Activated CD8-positive, alpha-beta memory T cell treated with anti-CD3 and anti-CD28 coated beads for 4 hours (primary cell): ENCODE data around the gene TADA1.
"Not testable (repeated sequence)": the region's sequence is repeated elsewhere in the genome, so short reads cannot be mapped to it uniquely, and the experiment has no call there.

ENCODE experiments used
- DNase-seq, 2 donors: peaks; one replicate each; pipeline ENCODE4 v3.0.0-alpha.2; 2020; ENCODE audit warnings: low read depth in 2 of 2

The TADA1 gene

GRCh38 chr1:166889776-166890175 lies 13.7 kb upstream of the TADA1 start:
- no peak for DNase-seq

- DNase-seq, result no peak
Measured at GRCh38 chr1:166888373-166889111, 12.5 kb upstream of the TADA1 start.

DNA sequence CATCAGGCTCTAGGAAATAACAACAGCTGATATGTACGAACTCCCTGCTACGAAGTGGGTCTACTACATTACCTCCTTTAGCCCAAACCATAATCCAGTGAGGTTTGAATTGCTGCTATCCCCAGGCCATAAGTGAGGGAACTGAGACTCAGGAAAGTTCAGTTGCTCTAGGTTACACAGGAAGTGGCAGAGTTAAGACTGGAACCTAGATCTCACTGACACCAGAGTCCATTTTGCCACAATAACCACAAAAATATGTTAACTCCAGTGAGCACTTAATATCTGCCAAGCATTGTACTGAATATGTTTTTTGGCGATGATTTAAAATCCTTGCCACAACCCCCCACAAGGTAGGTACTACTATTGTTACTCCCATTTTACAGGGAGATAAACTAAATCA lies 8.9 kb upstream of the TADA1 start:
- no peak for DNase-seq

GRCh38 chr1:166884040-166884642 lies 8.1 kb upstream of the TADA1 start:
- no peak for DNase-seq

DNA sequence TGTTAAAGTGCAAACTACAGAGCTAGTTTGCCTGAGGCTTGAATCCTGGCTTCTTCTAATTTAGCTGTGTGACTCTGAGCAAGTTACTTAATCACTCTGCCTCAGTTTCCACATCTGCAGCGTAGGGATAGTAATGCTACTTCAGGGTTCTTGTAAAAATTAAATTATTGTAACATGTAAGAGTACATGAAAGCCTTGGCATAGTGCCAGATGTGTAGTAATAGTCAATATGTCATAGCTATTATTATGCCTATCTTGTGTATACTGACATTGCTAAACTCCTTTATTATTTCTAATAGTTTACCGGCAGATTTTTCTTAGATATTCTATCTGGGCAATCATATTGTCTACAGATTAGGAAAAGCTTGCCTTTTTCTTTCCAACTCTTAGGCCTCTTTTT lies 6.8 kb upstream of the TADA1 start:
- no peak for DNase-seq

GRCh38 chr1:166878173-166878917 lies 2.3 kb upstream of the TADA1 start:
- DNase-seq, result not testable (repeated sequence)

DNA sequence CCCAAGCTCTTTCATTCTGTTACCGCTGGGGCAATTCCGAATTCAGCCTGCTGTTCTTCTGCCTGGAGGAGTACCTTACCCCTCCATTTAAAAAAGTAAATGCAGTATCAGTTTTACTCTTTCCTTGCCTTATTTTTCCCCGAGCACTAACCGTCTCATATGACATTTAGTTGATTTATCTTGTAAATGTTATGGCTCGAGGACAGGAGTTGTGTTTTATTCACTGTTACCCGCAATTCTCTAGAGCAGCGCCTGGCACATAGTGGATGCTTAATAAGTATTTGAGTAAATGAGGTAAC lies 425 bp upstream of the TADA1 start:
- DNase-seq, result no peak

DNA sequence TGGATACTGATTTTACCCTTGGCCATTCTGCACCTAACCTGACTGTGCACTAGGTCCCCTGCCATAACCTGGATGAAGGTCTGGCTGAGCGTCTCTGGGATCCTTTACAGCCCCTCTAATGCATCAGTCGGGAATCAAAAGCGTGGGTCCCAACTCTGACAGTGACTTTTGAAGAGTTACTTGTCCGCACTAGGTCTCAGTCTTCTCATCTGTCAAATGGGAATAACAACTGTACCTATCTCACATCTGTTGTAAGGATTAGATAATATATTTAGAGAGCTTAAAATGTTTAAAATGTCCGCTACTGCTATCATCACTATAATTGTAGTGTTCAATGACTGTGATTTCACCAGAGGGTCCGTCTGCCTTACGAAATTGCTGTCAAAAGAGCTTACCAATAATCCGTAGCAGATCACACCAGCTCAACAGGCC lies 746 bp downstream of the TADA1 start:
- no peak for DNase-seq

DNA sequence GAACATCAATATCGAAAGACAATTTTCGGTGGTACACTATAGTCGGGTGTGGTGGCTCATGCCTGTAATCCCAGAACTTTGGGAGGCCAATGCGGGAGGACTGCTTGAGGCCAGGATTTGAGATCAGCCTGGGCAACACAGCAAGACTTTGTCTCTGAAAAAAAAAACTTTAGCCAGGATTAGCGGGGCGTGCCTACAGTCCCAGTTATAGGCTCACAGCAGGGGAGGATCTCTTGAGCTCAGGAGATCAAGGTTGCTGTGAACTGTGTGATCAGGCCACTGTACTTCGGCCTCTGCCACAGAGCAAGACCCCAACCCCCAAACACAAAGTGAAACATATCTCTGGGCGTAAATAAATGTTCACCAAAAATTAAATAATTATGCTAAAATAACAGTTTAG lies 1.6 kb downstream of the TADA1 start:
- DNase-seq, result no peak

DNA sequence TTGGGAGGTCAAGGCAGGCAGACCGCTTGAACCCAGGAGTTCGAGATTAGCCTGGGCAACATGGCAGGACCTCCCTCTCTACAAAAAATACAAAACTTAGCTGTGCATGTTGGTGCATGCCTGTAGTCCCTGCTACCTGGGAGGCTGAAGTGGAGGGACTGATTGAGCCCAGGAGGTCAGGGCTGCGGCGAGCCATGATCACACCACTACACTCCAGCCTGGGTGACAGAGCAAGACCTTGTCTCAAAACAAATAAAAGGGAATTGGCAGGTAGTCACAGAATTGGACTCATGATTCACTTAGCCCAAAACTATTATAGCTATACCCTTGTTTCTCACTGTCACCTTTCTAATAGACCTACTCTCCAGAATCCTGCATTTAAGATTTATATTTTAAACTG lies 5.5 kb downstream of the TADA1 start:
- DNase-seq, result no peak

- DNase-seq, result no peak
Measured at GRCh38 chr1:166869318-166870099, 6.6 kb downstream of the TADA1 start.

- DNase-seq, result no peak
Measured at GRCh38 chr1:166868639-166869038, 7.4 kb downstream of the TADA1 start.

DNA sequence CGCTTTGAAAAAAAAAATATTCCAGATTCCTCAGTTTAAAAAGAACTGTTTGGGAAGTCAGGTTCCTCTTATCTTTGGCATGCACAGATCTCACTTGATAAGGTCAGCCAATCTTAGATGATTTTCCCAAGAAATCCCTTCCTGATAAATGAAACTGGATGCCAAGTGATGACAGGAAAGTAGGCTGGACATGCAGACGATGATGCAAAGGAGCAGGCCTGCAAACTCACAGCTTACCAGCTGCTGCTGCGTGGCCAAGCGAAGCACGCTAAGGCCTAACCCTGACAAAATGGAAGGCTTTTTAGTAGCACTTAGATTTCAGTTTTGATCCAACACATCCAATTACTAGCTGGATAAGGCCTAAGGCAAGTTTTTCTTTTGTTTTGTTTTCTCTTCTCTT lies 10.1 kb downstream of the TADA1 start:
- no peak for DNase-seq

- no peak for DNase-seq
Measured at GRCh38 chr1:166859597-166859996, 16.5 kb downstream of the TADA1 start.

GRCh38 chr1:166858726-166859419 lies 17.2 kb downstream of the TADA1 start:
- no peak for DNase-seq

DNA sequence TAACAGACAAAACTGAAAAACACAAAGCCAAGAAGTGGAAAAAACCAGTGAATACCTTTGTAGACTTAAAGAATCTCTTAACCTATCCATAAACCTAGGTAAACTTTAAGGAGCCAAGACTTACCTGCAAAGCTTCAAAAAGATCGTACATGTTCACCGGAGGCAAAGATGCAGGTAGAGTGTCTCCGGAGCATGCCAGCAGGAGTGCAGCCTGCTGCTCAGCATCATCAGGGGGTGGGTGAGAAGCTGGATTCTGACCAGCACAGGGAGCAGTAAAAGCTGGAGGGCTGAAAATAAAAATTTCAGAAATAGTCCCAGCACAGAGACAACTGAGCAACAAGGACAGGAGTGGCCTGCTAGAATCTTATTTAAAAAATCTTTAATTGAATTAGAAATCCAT lies 18.1 kb downstream of the TADA1 start:
- DNase-seq, result no peak

GRCh38 chr1:166855558-166855957 lies 20.5 kb downstream of the TADA1 start:
- no peak for DNase-seq

- no peak for DNase-seq
Measured at GRCh38 chr1:166852918-166853317, 23.1 kb downstream of the TADA1 start.

DNA sequence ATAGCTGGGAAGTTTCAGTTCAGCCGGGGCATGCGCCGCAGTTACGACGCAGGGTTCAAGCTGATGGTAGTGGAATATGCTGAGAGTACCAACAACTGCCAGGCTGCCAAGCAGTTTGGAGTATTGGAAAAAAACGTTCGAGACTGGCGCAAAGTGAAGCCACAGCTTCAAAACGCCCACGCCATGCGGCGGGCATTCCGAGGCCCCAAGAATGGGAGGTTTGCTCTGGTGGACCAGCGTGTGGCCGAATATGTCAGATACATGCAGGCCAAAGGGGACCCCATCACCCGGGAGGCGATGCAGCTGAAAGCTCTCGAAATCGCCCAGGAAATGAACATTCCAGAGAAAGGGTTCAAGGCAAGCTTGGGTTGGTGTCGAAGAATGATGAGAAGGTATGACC lies 26.9 kb downstream of the TADA1 start:
- no peak for DNase-seq

- no peak for DNase-seq
Measured at GRCh38 chr1:166848193-166848592, 27.9 kb downstream of the TADA1 start.

GRCh38 chr1:166844791-166845190 lies 31.3 kb downstream of the TADA1 start:
- no peak for DNase-seq
